ENCODE data around the gene MAP2K2. TPM values are rescaled to one million over a fixed set of nuclear protein-coding genes. Genes with fewer than 3 reads are reported as not detected.

Gene MAP2K2
- total RNA-seq, 2 donors from 2014 or later: 191 TPM

DNA sequence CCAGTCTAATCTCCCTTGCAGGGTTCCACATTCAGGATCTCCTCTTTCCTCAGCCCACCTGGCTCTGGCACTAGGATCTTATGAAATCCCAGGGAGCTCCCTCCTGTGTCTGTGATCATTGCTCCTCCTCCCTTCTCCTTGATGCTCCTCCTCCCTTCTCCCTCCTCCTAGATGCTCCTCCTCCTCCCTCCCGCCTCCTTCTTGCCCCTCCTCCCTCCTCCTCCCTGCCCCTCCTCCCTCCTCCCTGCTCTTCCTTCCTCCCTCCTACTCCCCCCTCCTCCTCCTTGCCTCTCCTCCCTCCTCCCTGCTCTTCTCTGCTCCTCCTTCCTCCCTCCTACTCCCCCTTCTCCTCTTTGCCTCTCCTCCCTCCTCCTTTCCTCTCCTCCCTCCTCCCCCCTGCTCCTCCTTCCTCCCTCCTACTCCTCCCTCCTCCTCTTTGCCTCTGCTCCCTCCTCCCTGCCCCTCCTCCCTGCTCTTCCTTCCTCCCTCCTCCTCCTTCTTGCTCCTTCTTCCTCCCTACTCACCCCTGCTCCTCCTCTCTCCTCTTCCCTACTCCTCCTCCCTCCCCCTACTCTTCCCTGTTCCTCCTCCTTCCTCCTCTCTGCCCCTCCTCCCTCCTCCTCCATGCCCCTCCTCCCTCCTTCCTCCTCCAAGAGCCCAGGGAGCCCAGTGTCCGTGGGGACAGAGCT lies 42.3 kb downstream of the MAP2K2 start:
- H3K4me1 Mint-ChIP-seq: no peaks in the 10 kb centered on the region
- no peaks in the 10 kb centered on the region for H3K27me3 ChIP-seq (ENCODE audit: control insufficient read depth, insufficient read depth, low read length, poor library complexity, severe bottlenecking)
- DNase-seq: no peak
- TF ChIP-seq, protein P1, sequence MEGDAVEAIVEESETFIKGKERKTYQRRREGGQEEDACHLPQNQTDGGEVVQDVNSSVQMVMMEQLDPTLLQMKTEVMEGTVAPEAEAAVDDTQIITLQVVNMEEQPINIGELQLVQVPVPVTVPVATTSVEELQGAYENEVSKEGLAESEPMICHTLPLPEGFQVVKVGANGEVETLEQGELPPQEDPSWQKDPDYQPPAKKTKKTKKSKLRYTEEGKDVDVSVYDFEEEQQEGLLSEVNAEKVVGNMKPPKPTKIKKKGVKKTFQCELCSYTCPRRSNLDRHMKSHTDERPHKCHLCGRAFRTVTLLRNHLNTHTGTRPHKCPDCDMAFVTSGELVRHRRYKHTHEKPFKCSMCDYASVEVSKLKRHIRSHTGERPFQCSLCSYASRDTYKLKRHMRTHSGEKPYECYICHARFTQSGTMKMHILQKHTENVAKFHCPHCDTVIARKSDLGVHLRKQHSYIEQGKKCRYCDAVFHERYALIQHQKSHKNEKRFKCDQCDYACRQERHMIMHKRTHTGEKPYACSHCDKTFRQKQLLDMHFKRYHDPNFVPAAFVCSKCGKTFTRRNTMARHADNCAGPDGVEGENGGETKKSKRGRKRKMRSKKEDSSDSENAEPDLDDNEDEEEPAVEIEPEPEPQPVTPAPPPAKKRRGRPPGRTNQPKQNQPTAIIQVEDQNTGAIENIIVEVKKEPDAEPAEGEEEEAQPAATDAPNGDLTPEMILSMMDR (conservative IDR thresholded peaks at IDR 0.05): no peak
- no peaks in the 10 kb centered on the region for H3K9me3 Mint-ChIP-seq
- no peaks in the 10 kb centered on the region for H3K4me1 ChIP-seq (ENCODE audit: control insufficient read depth, insufficient read depth, low read length)
- H3K9me3 ChIP-seq (ENCODE audit: control insufficient read depth, low read length): no peaks in the 10 kb centered on the region
- H3K36me3 ChIP-seq (ENCODE audit: control insufficient read depth, insufficient read depth, low read length): no peaks in the 10 kb centered on the region
- H3K27me3 Mint-ChIP-seq (ENCODE audit: insufficient read depth): no peaks in the 10 kb centered on the region
- H3K27ac ChIP-seq (ENCODE audit: low read depth, low read length): no peak overlapping the region
- H3K27ac Mint-ChIP-seq: no peak overlapping the region
- no peak overlapping the region for H3K4me3 Mint-ChIP-seq
- no peak overlapping the region for H3K9ac ChIP-seq (ENCODE audit: extremely low read depth, low read length, poor library complexity, severe bottlenecking)
- no peaks in the 10 kb centered on the region for H3K36me3 Mint-ChIP-seq (ENCODE audit: low read depth)
- H3K4me3 ChIP-seq (ENCODE audit: low read length): no peak overlapping the region
- 49% methylated on average over 2 of the region's 2 CpGs; no CpG with 5 or more reads in 1 of the 2 experiments for WGBS, 2 experiments (ENCODE audit: insufficient coverage in 1 of 2, insufficient read length in 1 of 2)

DNA sequence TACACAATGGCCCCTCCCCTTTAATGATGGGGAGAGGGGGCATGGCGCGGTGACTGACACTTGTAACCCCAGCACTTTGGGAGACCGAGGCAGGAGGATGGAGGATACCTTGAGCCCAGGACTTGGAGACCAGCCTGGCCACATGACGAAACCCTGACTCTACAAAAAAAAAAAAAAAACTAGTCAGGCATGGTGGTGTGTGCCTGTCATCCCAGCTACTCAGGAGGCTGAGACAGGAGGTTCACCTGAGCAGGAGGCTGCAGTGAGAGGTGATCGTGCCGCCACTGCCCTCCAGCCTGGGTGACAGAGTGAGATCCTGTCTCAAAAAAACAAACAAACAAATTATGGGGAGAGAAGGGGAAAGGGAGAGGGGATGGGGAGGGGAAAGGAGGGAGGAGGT lies 43.4 kb downstream of the MAP2K2 start:
- Histone ChIP-seq H3K27me3 (ENCODE audit: control insufficient read depth, insufficient read depth, low read length, poor library complexity, severe bottlenecking) (no peaks in the 10 kb centered on the region), H3K4me1 (ENCODE audit: control insufficient read depth, insufficient read depth, low read length) (no peaks in the 10 kb centered on the region), H3K36me3 (ENCODE audit: control insufficient read depth, insufficient read depth, low read length) (no peaks in the 10 kb centered on the region), H3K27ac (ENCODE audit: low read depth, low read length) (no peak overlapping the region), H3K9me3 (ENCODE audit: control insufficient read depth, low read length) (no peaks in the 10 kb centered on the region), H3K4me3 (ENCODE audit: low read length) (no peak overlapping the region), H3K9ac (ENCODE audit: extremely low read depth, low read length, poor library complexity, severe bottlenecking) (no peak overlapping the region)
- H3K27me3 Mint-ChIP-seq (ENCODE audit: insufficient read depth): no peaks in the 10 kb centered on the region
- no peaks in the 10 kb centered on the region for H3K9me3 Mint-ChIP-seq
- WGBS, 2 experiments (ENCODE audit: insufficient coverage in 1 of 2, insufficient read length in 1 of 2): 89% methylated on average over 6 of the region's 6 CpGs; no CpG with 5 or more reads in 1 of the 2 experiments
- no peak overlapping the region for H3K27ac Mint-ChIP-seq
- H3K4me3 Mint-ChIP-seq: no peak overlapping the region
- TF ChIP-seq, protein P1 (conservative IDR thresholded peaks at IDR 0.05): no peak
- H3K36me3 Mint-ChIP-seq (ENCODE audit: low read depth): no peaks in the 10 kb centered on the region
- DNase-seq: no peak
- H3K4me1 Mint-ChIP-seq: no peaks in the 10 kb centered on the region

DNA sequence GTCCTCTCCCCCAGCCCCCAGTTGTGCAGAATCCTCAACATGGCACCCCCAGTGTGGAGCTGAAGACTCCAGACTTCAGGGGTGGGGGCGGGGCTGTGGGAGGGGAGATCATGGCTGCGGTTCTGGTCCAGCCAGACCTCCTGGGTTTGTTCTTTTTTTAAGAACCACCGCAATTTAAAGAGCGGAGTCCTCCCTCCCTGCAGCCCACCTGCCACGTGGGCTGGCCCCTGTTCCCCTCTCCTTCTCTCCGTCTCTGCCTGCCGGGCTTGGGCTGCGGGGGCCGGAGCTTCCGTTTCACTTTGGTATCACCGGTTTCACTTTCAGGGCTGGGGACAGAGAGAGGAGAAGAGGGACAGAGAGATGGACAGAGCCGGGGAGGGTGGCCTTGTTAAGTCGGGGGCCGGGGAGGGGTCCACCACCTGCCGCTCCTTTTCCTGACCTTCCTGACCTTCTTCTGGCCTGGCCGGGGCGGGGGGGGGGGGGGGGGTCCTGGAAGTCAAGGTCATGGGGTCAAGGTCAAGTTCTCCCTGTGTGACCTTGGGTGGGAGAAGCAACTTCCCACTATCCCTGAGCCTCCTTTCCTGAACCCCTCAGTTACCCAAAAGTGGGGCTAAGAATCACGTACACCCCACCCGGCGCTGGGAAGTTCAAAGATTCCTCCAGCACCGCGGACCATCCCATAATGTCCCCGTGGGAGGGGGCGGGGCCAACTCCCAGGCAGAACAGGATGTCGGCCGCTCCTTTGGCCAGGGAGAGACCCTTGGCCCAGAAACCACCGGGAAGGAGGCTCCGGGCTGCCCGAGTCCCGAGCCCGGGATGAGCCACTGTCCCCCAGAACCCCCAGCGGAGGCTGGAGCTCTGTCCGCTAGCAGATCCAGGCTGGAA lies 45.9 kb downstream of the MAP2K2 start:
- Histone ChIP-seq H3K27ac (ENCODE audit: low read depth, low read length) (no peak overlapping the region), H3K27me3 (ENCODE audit: control insufficient read depth, insufficient read depth, low read length, poor library complexity, severe bottlenecking) (no peaks in the 10 kb centered on the region), H3K4me3 (ENCODE audit: low read length) (no peak overlapping the region), H3K4me1 (ENCODE audit: control insufficient read depth, insufficient read depth, low read length) (no peaks in the 10 kb centered on the region), H3K9me3 (ENCODE audit: control insufficient read depth, low read length) (no peaks in the 10 kb centered on the region), H3K36me3 (ENCODE audit: control insufficient read depth, insufficient read depth, low read length) (no peaks in the 10 kb centered on the region), H3K9ac (ENCODE audit: extremely low read depth, low read length, poor library complexity, severe bottlenecking) (no peak overlapping the region)
- WGBS, 2 experiments (ENCODE audit: insufficient coverage in 1 of 2, insufficient read length in 1 of 2): 72% methylated on average over 11 to 28 of the region's 33 CpGs
- Mint-ChIP-seq H3K4me3 (no peak overlapping the region), H3K27ac (no peak overlapping the region), H3K36me3 (ENCODE audit: low read depth) (no peaks in the 10 kb centered on the region), H3K4me1 (no peaks in the 10 kb centered on the region), H3K27me3 (ENCODE audit: insufficient read depth) (no peaks in the 10 kb centered on the region), H3K9me3 (no peaks in the 10 kb centered on the region)
- peak; percentile 68 for DNase-seq
- TF ChIP-seq, protein P1 (conservative IDR thresholded peaks at IDR 0.05): no peak
